K562 (cell line): Measurements from ENCODE around the gene BST1. TPM values are rescaled to one million over a fixed set of nuclear protein-coding genes. Genes with fewer than 3 reads are reported as not detected.

Source experiments
- ATAC-seq: fragments of 200-7000 bp; cut with Tn5 transposase; 3 replicates; pipeline ENCODE4 v1.9.1; 2020; ENCODE audit warnings: moderate library complexity
- BruUV-seq: library from RNA; stranded (reverse); fragments of 400-500 nt; replicated peaks from 2 replicates; lab custom pipeline; 2021; lab: Mats Ljungman, UMichigan
- CTCF ChIA-PET: fragments of 300-600 bp; formaldehyde crosslinking; extraction: SDS; loops from one replicate; lab custom pipeline; 2021; ENCODE audit warnings: low intra/inter-chr PET ratio; lab: Yijun Ruan, JAX
- POLR2A ChIA-PET: fragments of 300-600, 350-650 bp; sonication (Branson Sonifier 250); formaldehyde crosslinking; extraction: SDS; loops from one replicate; lab custom pipeline; 2021; ENCODE audit warnings: antibody characterized with exemption, inconsistent platforms; lab: Yijun Ruan, JAX
- DNase-seq, 4 experiments: peaks; one replicate each; pipeline versions ENCODE4 v3.0.0 to v3.0.0-alpha.2; 2011 to 2018; ENCODE audit warnings: low spot score in 3 of 4, mixed read lengths in 3 of 4; ENCODE audit errors: extremely low read depth in 1 of 4
- FAIRE-seq: peaks from 2 replicates; lab custom pipeline; 2011; peaks lifted over from hg19 to GRCh38; lab: Jason Lieb, UNC
- H2AFZ ChIP-seq: 2 replicates; pipeline ENCODE4 v1.6.0; 2011; ENCODE audit warnings: low read depth, low read length, control low read depth, inconsistent platforms
- H3K27ac ChIP-seq: fragments of 200-600 bp; 3 replicates; pipeline ENCODE4 v1.8.0; 2011; ENCODE audit warnings: low read depth, mild to moderate bottlenecking, control low read depth, inconsistent platforms, low read length, moderate library complexity, mixed read lengths; ENCODE audit errors: extremely low read depth
- H3K27me3 ChIP-seq, 2 experiments: fragments of 300-600 bp in 1 of 2; 2 replicates in 1 of 2; 3 replicates in 1 of 2; pipeline versions ENCODE4 v1.6.0 to v1.8.0; 2011; ENCODE audit warnings: inconsistent platforms in 2 of 2, low read length in 2 of 2, mild to moderate bottlenecking in 1 of 2, mixed read lengths in 1 of 2, moderate library complexity in 1 of 2; ENCODE audit not compliant: control insufficient read depth in 2 of 2, insufficient read depth in 2 of 2
- H3K36me3 ChIP-seq: fragments of 300-600 bp; 3 replicates; pipeline ENCODE4 v1.8.0; 2011; ENCODE audit warnings: mild to moderate bottlenecking, low read length, inconsistent platforms; ENCODE audit not compliant: control insufficient read depth, insufficient read depth
- H3K4me1 ChIP-seq, 2 experiments: fragments of 200-600 bp in 1 of 2; replicated peaks in 1 of 2; 2 replicates in 1 of 2; 3 replicates in 1 of 2; pipeline versions ENCODE4 v1.5.1 to v1.8.0; 2011; ENCODE audit warnings: inconsistent platforms in 2 of 2, low read length in 2 of 2, mild to moderate bottlenecking in 1 of 2, mixed read lengths in 1 of 2, moderate library complexity in 1 of 2; ENCODE audit not compliant: control insufficient read depth in 2 of 2, insufficient read depth in 2 of 2
- H3K4me2 ChIP-seq: 2 replicates; pipeline ENCODE4 v1.6.1; 2011; ENCODE audit warnings: low read length, control low read depth, inconsistent platforms, mixed read lengths; ENCODE audit not compliant: insufficient read depth
- H3K4me3 ChIP-seq: fragments of 200-600 bp; sonication (generic), shearing (Covaris generic); 2 replicates; pipeline ENCODE4 v1.5.1; 2016; ENCODE audit warnings: control low read depth, inconsistent platforms
- H3K79me2 ChIP-seq: fragments of 200-600 bp; 3 replicates; pipeline ENCODE4 v1.8.0; 2011; ENCODE audit warnings: low read length, inconsistent platforms; ENCODE audit not compliant: control insufficient read depth, insufficient read depth
- H3K9ac ChIP-seq, 2 experiments: 2 replicates each; pipeline versions ENCODE4 v1.6.0 to v1.6.1; 2011; ENCODE audit warnings: low read depth in 2 of 2, low read length in 2 of 2, control low read depth in 1 of 2, inconsistent platforms in 1 of 2, mild to moderate bottlenecking in 1 of 2, mixed read lengths in 1 of 2; ENCODE audit not compliant: insufficient read depth in 1 of 2
- H3K9me1 ChIP-seq: one replicate; pipeline ENCODE4 v1.6.0; 2011; ENCODE audit warnings: inconsistent platforms, mild to moderate bottlenecking, low read length, moderate library complexity; ENCODE audit not compliant: control insufficient read depth, insufficient read depth
- H3K9me3 ChIP-seq: replicated peaks from 2 replicates; pipeline ENCODE4 v1.5.1; 2011; ENCODE audit warnings: low read depth, low read length, inconsistent platforms; ENCODE audit not compliant: control insufficient read depth, insufficient read depth
- H4K20me1 ChIP-seq: replicated peaks from 2 replicates; pipeline ENCODE4 v1.6.1; 2011; ENCODE audit warnings: low read length, inconsistent platforms, mixed read lengths; ENCODE audit not compliant: control insufficient read depth, insufficient read depth
- ARNT ChIP-seq, 2 experiments: fragments of 450-650 bp; IDR thresholded peaks; 2 replicates each; pipeline ENCODE4 v1.6.1; 2016; ENCODE audit warnings: mild to moderate bottlenecking in 1 of 2
- SNIP1 ChIP-seq: fragments of 450-650 bp; IDR thresholded peaks from 2 replicates; pipeline ENCODE4 v1.7.1; 2017; ENCODE audit warnings: low read depth, mild to moderate bottlenecking
- ZFX ChIP-seq: sonication (generic); formaldehyde crosslinking; IDR thresholded peaks from 2 replicates; pipeline ENCODE4 v1.8.0; 2022; ENCODE audit warnings: mild to moderate bottlenecking, missing genetic modification reagents, moderate library complexity
- ZNF146 ChIP-seq: IDR thresholded peaks from one replicate; pipeline ENCODE4 v1.6.1; 2018; ENCODE audit warnings: missing compliant biosample characterization; ENCODE audit not compliant: unreplicated experiment
- WGBS: fragments of 100-300 bp; shearing (Covaris generic); methylation state at CpG from one replicate; pipeline ENCODE4 v1.1.6; 2016; ENCODE audit warnings: low coverage, mixed read lengths; ENCODE audit not compliant: insufficient coverage; ENCODE audit errors: missing lambda C conversion rate; 5-methylcytosine and 5-hydroxymethylcytosine counted together
- in situ Hi-C: fragments of 300-500 bp; cut with MboI; formaldehyde crosslinking; loops from 4 replicates; pipeline ENCODE4 v1.15.0; 2018; ENCODE audit warnings: inconsistent platforms, mixed read lengths
- intact Hi-C: fragments of 100-400 bp; cut with micrococcal nuclease; formaldehyde crosslinking; loops from 2 replicates; pipeline ENCODE4 v1.14.2; 2022
- polyA plus RNA-seq, 8 experiments: library from polyadenylated mRNA; depleted of rRNA in 4 of 8; stranded (reverse) in 5 of 8; unstranded in 3 of 8; fragments of >200 nt; fragmentation: Nextera tagmentation in 2 of 8; fragmentation: Illumina TruSeq in 1 of 8; extraction: Ambion mirVana in 2 of 8; extraction: Trizol in 1 of 8; gene quantifications; 2 replicates each; pipeline versions ENCODE4 v1.2.1 to v1.2.3, GENCODE V29; 2011 to 2014; ENCODE audit warnings: inconsistent platforms in 1 of 8, missing spikeins in 1 of 8
- total RNA-seq, 7 experiments: library from RNA; depleted of rRNA in 6 of 7; stranded (reverse); fragments of >200 nt in 6 of 7; fragmentation: Illumina TruSeq in 2 of 7; extraction: Trizol in 2 of 7; gene quantifications; 2 replicates each; pipeline versions ENCODE4 v1.2.1 to v1.2.3, GENCODE V29; 2011 to 2021; ENCODE audit warnings: low replicate concordance in 1 of 7
- TF ChIP-seq, protein P1 (sequence below): fragments of 450-650 bp; IDR thresholded peaks from 2 replicates; pipeline ENCODE4 v1.6.1; 2017; ENCODE audit warnings: antibody characterized with exemption, mild to moderate bottlenecking
- TF ChIP-seq, protein P2 (sequence below): fragments of 450-650 bp; formaldehyde crosslinking; IDR thresholded peaks from 2 replicates; pipeline ENCODE4 v1.4.0; 2022; ENCODE audit warnings: mild to moderate bottlenecking, moderate library complexity
- TF ChIP-seq, protein P3 (sequence below), 2 experiments: IDR thresholded peaks; 2 replicates each; pipeline ENCODE4 v1.6.1; 2011; ENCODE audit warnings: borderline replicate concordance in 1 of 2, control low read depth in 1 of 2, low read depth in 1 of 2, low read length in 1 of 2, mild to moderate bottlenecking in 1 of 2, mixed read lengths in 1 of 2, moderate library complexity in 1 of 2; ENCODE audit not compliant: insufficient read depth in 1 of 2, insufficient read length in 1 of 2, poor library complexity in 1 of 2, severe bottlenecking in 1 of 2; ENCODE audit errors: extremely low read depth in 1 of 2
- TF ChIP-seq, protein P4 (sequence below): fragments of 150-350 bp; conservative IDR thresholded peaks from 2 replicates; pipeline ENCODE4 v1.6.1; 2014; ENCODE audit warnings: low read length

BST1 gene
- total and polyA plus RNA-seq, 9 of the 15 experiments (the other 6 are each of a cell fraction or from before 2014, with no cell fraction given): 0.04 to 0.38 (median 0.07) TPM; not detected in 6

DNA sequence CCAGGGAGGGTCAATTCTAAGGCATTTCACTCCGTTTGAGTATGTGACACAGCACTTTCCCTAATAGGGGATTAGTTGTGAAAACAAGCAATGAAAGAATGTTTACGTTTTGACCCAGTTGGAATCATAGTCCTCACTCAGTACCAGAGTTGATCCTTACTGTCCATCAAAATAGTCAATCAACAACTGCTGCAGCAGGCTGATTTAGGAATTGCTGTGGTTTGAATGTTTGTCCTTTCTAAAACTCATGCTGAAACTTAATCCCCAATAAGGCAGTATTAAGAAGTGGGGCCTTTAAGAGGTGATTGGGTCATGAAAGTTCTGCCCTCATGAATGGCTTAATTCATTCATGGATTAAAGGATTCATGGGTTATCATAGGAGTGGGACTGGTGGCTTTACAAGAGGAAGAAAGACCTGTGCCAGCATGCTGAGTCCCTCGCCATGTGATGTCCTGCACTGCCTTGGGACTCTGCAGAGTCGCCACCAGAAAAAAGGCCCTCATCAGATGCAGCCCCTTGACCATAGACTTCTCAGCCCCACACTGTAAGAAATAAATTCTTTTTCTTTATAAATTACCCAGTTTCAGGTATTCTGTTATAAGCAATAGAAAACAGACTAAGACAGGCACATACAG, 44.6 kb upstream of the BST1 start:
- 0 out of 2 replicates have a peak, but pooled peaks cover 3% of the 10 kb centered on the region for H3K9me3 ChIP-seq
- in situ Hi-C loops (loop anchor here (25.0 kb wide), 1 partner anchor 646 kb away; the partner anchor contains the start of gene CPEB2), intact Hi-C loops (loop anchor here (10.0 kb wide), 2 partner anchors 423 to 653 kb away; partner anchors contain the start of gene CPEB2)
- TF ChIP-seq ARNT (IDR thresholded peaks at IDR 0.05): no peak
- no peak for TF ChIP-seq ZFX (CRISPR knock-in tag)
- TF ChIP-seq, protein P1, sequence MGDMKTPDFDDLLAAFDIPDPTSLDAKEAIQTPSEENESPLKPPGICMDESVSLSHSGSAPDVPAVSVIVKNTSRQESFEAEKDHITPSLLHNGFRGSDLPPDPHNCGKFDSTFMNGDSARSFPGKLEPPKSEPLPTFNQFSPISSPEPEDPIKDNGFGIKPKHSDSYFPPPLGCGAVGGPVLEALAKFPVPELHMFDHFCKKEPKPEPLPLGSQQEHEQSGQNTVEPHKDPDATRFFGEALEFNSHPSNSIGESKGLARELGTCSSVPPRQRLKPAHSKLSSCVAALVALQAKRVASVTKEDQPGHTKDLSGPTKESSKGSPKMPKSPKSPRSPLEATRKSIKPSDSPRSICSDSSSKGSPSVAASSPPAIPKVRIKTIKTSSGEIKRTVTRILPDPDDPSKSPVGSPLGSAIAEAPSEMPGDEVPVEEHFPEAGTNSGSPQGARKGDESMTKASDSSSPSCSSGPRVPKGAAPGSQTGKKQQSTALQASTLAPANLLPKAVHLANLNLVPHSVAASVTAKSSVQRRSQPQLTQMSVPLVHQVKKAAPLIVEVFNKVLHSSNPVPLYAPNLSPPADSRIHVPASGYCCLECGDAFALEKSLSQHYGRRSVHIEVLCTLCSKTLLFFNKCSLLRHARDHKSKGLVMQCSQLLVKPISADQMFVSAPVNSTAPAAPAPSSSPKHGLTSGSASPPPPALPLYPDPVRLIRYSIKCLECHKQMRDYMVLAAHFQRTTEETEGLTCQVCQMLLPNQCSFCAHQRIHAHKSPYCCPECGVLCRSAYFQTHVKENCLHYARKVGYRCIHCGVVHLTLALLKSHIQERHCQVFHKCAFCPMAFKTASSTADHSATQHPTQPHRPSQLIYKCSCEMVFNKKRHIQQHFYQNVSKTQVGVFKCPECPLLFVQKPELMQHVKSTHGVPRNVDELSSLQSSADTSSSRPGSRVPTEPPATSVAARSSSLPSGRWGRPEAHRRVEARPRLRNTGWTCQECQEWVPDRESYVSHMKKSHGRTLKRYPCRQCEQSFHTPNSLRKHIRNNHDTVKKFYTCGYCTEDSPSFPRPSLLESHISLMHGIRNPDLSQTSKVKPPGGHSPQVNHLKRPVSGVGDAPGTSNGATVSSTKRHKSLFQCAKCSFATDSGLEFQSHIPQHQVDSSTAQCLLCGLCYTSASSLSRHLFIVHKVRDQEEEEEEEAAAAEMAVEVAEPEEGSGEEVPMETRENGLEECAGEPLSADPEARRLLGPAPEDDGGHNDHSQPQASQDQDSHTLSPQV: no peak
- no peak for TF ChIP-seq SNIP1
- TF ChIP-seq, protein P2, sequence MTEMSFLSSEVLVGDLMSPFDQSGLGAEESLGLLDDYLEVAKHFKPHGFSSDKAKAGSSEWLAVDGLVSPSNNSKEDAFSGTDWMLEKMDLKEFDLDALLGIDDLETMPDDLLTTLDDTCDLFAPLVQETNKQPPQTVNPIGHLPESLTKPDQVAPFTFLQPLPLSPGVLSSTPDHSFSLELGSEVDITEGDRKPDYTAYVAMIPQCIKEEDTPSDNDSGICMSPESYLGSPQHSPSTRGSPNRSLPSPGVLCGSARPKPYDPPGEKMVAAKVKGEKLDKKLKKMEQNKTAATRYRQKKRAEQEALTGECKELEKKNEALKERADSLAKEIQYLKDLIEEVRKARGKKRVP (CRISPR knock-in tag): no peak
- no peak for TF ChIP-seq ZNF146 (CRISPR knock-in tag)
- TF ChIP-seq, protein P3, sequence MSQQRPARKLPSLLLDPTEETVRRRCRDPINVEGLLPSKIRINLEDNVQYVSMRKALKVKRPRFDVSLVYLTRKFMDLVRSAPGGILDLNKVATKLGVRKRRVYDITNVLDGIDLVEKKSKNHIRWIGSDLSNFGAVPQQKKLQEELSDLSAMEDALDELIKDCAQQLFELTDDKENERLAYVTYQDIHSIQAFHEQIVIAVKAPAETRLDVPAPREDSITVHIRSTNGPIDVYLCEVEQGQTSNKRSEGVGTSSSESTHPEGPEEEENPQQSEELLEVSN (IDR thresholded peaks at IDR 0.05; ENCODE audit: borderline replicate concordance in 1 of 2, extremely low read depth in 1 of 2, insufficient read depth in 1 of 2, insufficient read length in 1 of 2, low read depth in 1 of 2, low read length in 1 of 2, poor library complexity in 1 of 2, severe bottlenecking in 1 of 2): no peak
- TF ChIP-seq, protein P4, sequence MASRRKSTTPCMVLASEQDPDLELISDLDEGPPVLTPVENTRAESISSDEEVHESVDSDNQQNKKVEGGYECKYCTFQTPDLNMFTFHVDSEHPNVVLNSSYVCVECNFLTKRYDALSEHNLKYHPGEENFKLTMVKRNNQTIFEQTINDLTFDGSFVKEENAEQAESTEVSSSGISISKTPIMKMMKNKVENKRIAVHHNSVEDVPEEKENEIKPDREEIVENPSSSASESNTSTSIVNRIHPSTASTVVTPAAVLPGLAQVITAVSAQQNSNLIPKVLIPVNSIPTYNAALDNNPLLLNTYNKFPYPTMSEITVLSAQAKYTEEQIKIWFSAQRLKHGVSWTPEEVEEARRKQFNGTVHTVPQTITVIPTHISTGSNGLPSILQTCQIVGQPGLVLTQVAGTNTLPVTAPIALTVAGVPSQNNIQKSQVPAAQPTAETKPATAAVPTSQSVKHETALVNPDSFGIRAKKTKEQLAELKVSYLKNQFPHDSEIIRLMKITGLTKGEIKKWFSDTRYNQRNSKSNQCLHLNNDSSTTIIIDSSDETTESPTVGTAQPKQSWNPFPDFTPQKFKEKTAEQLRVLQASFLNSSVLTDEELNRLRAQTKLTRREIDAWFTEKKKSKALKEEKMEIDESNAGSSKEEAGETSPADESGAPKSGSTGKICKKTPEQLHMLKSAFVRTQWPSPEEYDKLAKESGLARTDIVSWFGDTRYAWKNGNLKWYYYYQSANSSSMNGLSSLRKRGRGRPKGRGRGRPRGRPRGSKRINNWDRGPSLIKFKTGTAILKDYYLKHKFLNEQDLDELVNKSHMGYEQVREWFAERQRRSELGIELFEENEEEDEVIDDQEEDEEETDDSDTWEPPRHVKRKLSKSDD: no peak
- peaks cover 2 to 13% of the 10 kb centered on the region in 2 experiments; a peak in 3 of 5 replicates for H3K4me1 ChIP-seq
- no peak overlapping the region for H3K4me3 ChIP-seq
- H3K4me2 ChIP-seq: no peak overlapping the region
- DNase-seq (no peak), ATAC-seq (no peak), FAIRE-seq (no peak)
- H3K27me3 ChIP-seq: no peaks in the 10 kb centered on the region
- no peaks in the 10 kb centered on the region for H3K9me1 ChIP-seq
- no peak overlapping the region for H2AFZ ChIP-seq
- 80% methylated on average over 4 of the region's 4 CpGs for WGBS
- H3K27ac ChIP-seq: no peak overlapping the region
- peaks cover 16% of the 10 kb centered on the region for H3K79me2 ChIP-seq
- H3K9ac ChIP-seq: no peak overlapping the region
- BruUV-seq: no TSS peak
- ChIA-PET CTCF (no interaction called here), POLR2A (interaction anchor here (1.4 kb wide), 1 partner anchor 13 kb away, joined by 4 read pairs; no protein-coding TSS in a partner anchor)
- peaks cover 7% of the 10 kb centered on the region; the same call in 1 of the 3 replicates for H3K36me3 ChIP-seq
- H4K20me1 ChIP-seq: no peaks in the 10 kb centered on the region
